DND-41 (cell line): ENCODE results near the gene NRP1.

ENCODE experiments used
- ATAC-seq: fragments of 200-7000 bp; cut with Tn5 transposase; 3 replicates; pipeline ENCODE4 v1.9.1; 2021; ENCODE audit warnings: low read depth; ENCODE audit not compliant: insufficient read depth
- DNase-seq: peaks from one replicate; pipeline ENCODE4 v3.0.0-alpha.2; 2020
- H2AFZ ChIP-seq: 2 replicates; pipeline ENCODE4 v1.6.0; 2012; ENCODE audit warnings: low read depth, low read length
- H3K27ac ChIP-seq: 2 replicates; pipeline ENCODE4 v1.5.1; 2012; ENCODE audit warnings: low read length, inconsistent platforms
- H3K27me3 ChIP-seq: fragments of 200-600 bp; sonication (generic); 2 replicates; pipeline ENCODE4 v1.6.0; 2012; ENCODE audit warnings: low read length, mild to moderate bottlenecking, inconsistent platforms; ENCODE audit not compliant: insufficient read depth, poor library complexity
- H3K36me3 ChIP-seq: 2 replicates; pipeline ENCODE4 v1.5.1; 2012; ENCODE audit warnings: low read length, inconsistent platforms; ENCODE audit not compliant: insufficient read depth
- H3K4me1 ChIP-seq: 2 replicates; pipeline ENCODE4 v1.5.1; 2012; ENCODE audit warnings: mild to moderate bottlenecking, low read length; ENCODE audit not compliant: insufficient read depth
- H3K4me2 ChIP-seq: 2 replicates; pipeline ENCODE4 v1.6.0; 2012; ENCODE audit warnings: mild to moderate bottlenecking, moderate library complexity, low read length, inconsistent platforms; ENCODE audit not compliant: insufficient read depth
- H3K4me3 ChIP-seq, 2 experiments: fragments of 200-600 bp in 1 of 2; shearing (Covaris generic) in 1 of 2; 2 replicates each; pipeline ENCODE4 v1.5.1; 2012 to 2016; ENCODE audit warnings: inconsistent platforms in 2 of 2, low read length in 2 of 2, mild to moderate bottlenecking in 2 of 2, low read depth in 1 of 2, moderate library complexity in 1 of 2
- H3K79me2 ChIP-seq: 2 replicates; pipeline ENCODE4 v1.6.0; 2012; ENCODE audit warnings: low read length, inconsistent platforms; ENCODE audit not compliant: insufficient read depth
- H3K9ac ChIP-seq: 2 replicates; pipeline ENCODE4 v1.6.0; 2012; ENCODE audit warnings: low read depth, mild to moderate bottlenecking, inconsistent platforms, low read length, moderate library complexity
- H3K9me3 ChIP-seq: 2 replicates; pipeline ENCODE4 v1.5.1; 2012; ENCODE audit warnings: low read length, moderate library complexity, mild to moderate bottlenecking, inconsistent platforms; ENCODE audit not compliant: insufficient read depth, severe bottlenecking
- H4K20me1 ChIP-seq: 2 replicates; pipeline ENCODE4 v1.6.0; 2012; ENCODE audit warnings: low read length; ENCODE audit not compliant: insufficient read depth
- CTCF ChIP-seq: IDR thresholded peaks from 2 replicates; pipeline ENCODE4 v1.5.1; 2012; ENCODE audit warnings: borderline replicate concordance, low read length, moderate library complexity, mild to moderate bottlenecking; ENCODE audit not compliant: poor library complexity, severe bottlenecking; ENCODE audit errors: extremely low read depth
- EZH2 ChIP-seq: IDR thresholded peaks from 3 replicates; pipeline ENCODE4 v1.6.1; 2012; ENCODE audit warnings: borderline replicate concordance, low read depth, mild to moderate bottlenecking, moderate library complexity, low read length, inconsistent platforms; ENCODE audit not compliant: severe bottlenecking

NRP1 gene

GRCh38 chr10:33265621-33266020 lies 68.8 kb downstream of the NRP1 start:
- H2AFZ ChIP-seq = no peak overlapping the region
- ATAC-seq = no peak
- no peaks in the 10 kb centered on the region for H3K9me3 ChIP-seq
- no peak overlapping the region for H3K27ac ChIP-seq
- no peak for DNase-seq
- H3K36me3 ChIP-seq = no peaks in the 10 kb centered on the region
- H3K79me2 ChIP-seq = no peaks in the 10 kb centered on the region
- H4K20me1 ChIP-seq = no peaks in the 10 kb centered on the region
- no peak overlapping the region for H3K4me3 ChIP-seq
- H3K4me1 ChIP-seq = no peaks in the 10 kb centered on the region
- H3K4me2 ChIP-seq = no peak overlapping the region
- H3K9ac ChIP-seq = no peak overlapping the region
- H3K27me3 ChIP-seq = no peaks in the 10 kb centered on the region
- no peak for TF ChIP-seq EZH2
- TF ChIP-seq CTCF = no peak

GRCh38 chr10:33263453-33263852 lies 71.0 kb downstream of the NRP1 start:
- Histone ChIP-seq H3K4me2 (no peak overlapping the region), H3K27me3 (no peaks in the 10 kb centered on the region), H3K4me1 (no peaks in the 10 kb centered on the region), H3K4me3 (no peak overlapping the region), H4K20me1 (no peaks in the 10 kb centered on the region), H3K9me3 (no peaks in the 10 kb centered on the region), H3K36me3 (no peaks in the 10 kb centered on the region), H3K27ac (no peak overlapping the region), H3K79me2 (no peaks in the 10 kb centered on the region), H2AFZ (no peak overlapping the region), H3K9ac (no peak overlapping the region)
- DNase-seq = no peak
- TF ChIP-seq EZH2 = no peak
- TF ChIP-seq CTCF = no peak
- no peak for ATAC-seq

- Histone ChIP-seq H3K9me3 (no peaks in the 10 kb centered on the region), H2AFZ (no peak overlapping the region), H4K20me1 (no peaks in the 10 kb centered on the region), H3K27ac (no peak overlapping the region), H3K4me1 (no peaks in the 10 kb centered on the region), H3K27me3 (no peaks in the 10 kb centered on the region), H3K79me2 (no peaks in the 10 kb centered on the region), H3K4me3 (no peak overlapping the region), H3K4me2 (no peak overlapping the region), H3K9ac (no peak overlapping the region), H3K36me3 (no peaks in the 10 kb centered on the region)
- TF ChIP-seq CTCF = no peak
- DNase-seq (no peak), ATAC-seq (no peak)
These were observed 71.6 kb downstream of the NRP1 start for GRCh38 chr10:33262871-33263270.
